HCT116 (cell line): ENCODE measurements around the gene SLC4A4. TPM values are rescaled to one million over a fixed set of nuclear protein-coding genes. Genes with fewer than 3 reads are reported as not detected.

Experiments
- ATAC-seq: fragments of 200-7000 bp; cut with Tn5 transposase; 2 replicates; pipeline ENCODE4 v1.9.1; 2020; ENCODE audit warnings: mild to moderate bottlenecking, moderate library complexity
- BruUV-seq: library from RNA; stranded (reverse); fragments of 400-500 nt; replicated peaks from 2 replicates; lab custom pipeline; 2021; lab: Mats Ljungman, UMichigan
- CTCF ChIA-PET: fragments of 300-600 bp; sonication (Branson Sonifier 250); formaldehyde crosslinking; loops from one replicate; lab custom pipeline; 2021; ENCODE audit warnings: antibody characterized with exemption; lab: Charles Lee
- POLR2A ChIA-PET: fragments of 300-600, 350-600 bp; sonication (Branson Sonifier 250); formaldehyde crosslinking; loops from one replicate; lab custom pipeline; 2021; ENCODE audit warnings: antibody characterized with exemption; lab: Charles Lee
- RAD21 ChIA-PET, 2 experiments: fragments of 300-600 bp; sonication (Branson Sonifier 250); formaldehyde crosslinking; loops; one replicate each; lab custom pipeline; 2023; ENCODE audit warnings: low total read pairs in 2 of 2; ENCODE audit not compliant: uncharacterized antibody in 2 of 2, unreplicated experiment in 2 of 2, low non-redundant PET in 1 of 2; lab: Charles Lee
- DNase-seq: peaks from one replicate; pipeline ENCODE4 v3.0.0-alpha.2; 2010; ENCODE audit warnings: low read depth, low spot score
- H2AFZ ChIP-seq: fragments of 200-600 bp; shearing (Covaris generic), sonication (generic); 2 replicates; pipeline ENCODE4 v1.6.1; 2017; ENCODE audit warnings: low read depth, mixed run types, mixed read lengths, antibody characterized with exemption, low read length; ENCODE audit not compliant: poor library complexity, severe bottlenecking
- H3K27ac ChIP-seq: 2 replicates; pipeline ENCODE4 v1.5.1; 2012; ENCODE audit warnings: low read depth, low read length
- H3K27me3 ChIP-seq: fragments of 200-600 bp; sonication (generic); 2 replicates; pipeline ENCODE4 v1.6.1; 2016; ENCODE audit warnings: mixed run types, low read length, mixed read lengths; ENCODE audit not compliant: insufficient read depth
- H3K36me3 ChIP-seq, 2 experiments: fragments of 200-500 bp in 1 of 2; fragments of 200-600 bp in 1 of 2; sonication (Bioruptor generic) in 1 of 2; sonication (generic) in 1 of 2; 2 replicates each; pipeline versions ENCODE4 v1.5.1 to v1.6.1; 2014 to 2016; ENCODE audit warnings: low read length in 2 of 2, inconsistent platforms in 1 of 2, mixed read lengths in 1 of 2, mixed run types in 1 of 2; ENCODE audit not compliant: insufficient read depth in 2 of 2, control insufficient read depth in 1 of 2
- H3K4me1 ChIP-seq, 2 experiments: fragments of 200-600 bp in 1 of 2; sonication (generic) in 1 of 2; 2 replicates each; pipeline versions ENCODE4 v1.5.1 to v1.6.1; 2012 to 2017; ENCODE audit warnings: low read length in 2 of 2, inconsistent platforms in 1 of 2, mild to moderate bottlenecking in 1 of 2, mixed read lengths in 1 of 2, mixed run types in 1 of 2, moderate library complexity in 1 of 2; ENCODE audit not compliant: insufficient read depth in 2 of 2, control insufficient read depth in 1 of 2
- H3K4me2 ChIP-seq: fragments of 200-600 bp; sonication (generic); 2 replicates; pipeline ENCODE4 v1.6.1; 2017; ENCODE audit warnings: mixed run types, low read length, mixed read lengths
- H3K4me3 ChIP-seq, 2 experiments: fragments of 200-600 bp in 1 of 2; sonication (generic) in 1 of 2; replicated peaks in 1 of 2; 2 replicates each; pipeline ENCODE4 v1.5.1; 2011 to 2016; ENCODE audit warnings: low read length in 2 of 2, control low read depth in 1 of 2, low read depth in 1 of 2, mild to moderate bottlenecking in 1 of 2, mixed read lengths in 1 of 2, mixed run types in 1 of 2
- H3K79me2 ChIP-seq: fragments of 200-600 bp; sonication (generic); 2 replicates; pipeline ENCODE4 v1.6.1; 2017; ENCODE audit warnings: mild to moderate bottlenecking, mixed run types, low read length, moderate library complexity, mixed read lengths; ENCODE audit not compliant: insufficient read depth
- H3K9ac ChIP-seq: fragments of 200-600 bp; sonication (generic); 2 replicates; pipeline ENCODE4 v1.6.1; 2016; ENCODE audit warnings: low read length, mixed read lengths
- H3K9me2 ChIP-seq: fragments of 200-600 bp; sonication (generic), shearing (Covaris generic); 2 replicates; pipeline ENCODE4 v1.6.1; 2017; ENCODE audit warnings: mixed run types, mild to moderate bottlenecking, moderate library complexity; ENCODE audit not compliant: insufficient read depth
- H3K9me3 ChIP-seq, 2 experiments: fragments of 200-500 bp in 1 of 2; fragments of 200-600 bp in 1 of 2; sonication (Bioruptor generic) in 1 of 2; sonication (generic) in 1 of 2; 2 replicates each; pipeline ENCODE4 v1.6.1; 2014 to 2017; ENCODE audit warnings: low read length in 2 of 2, mixed read lengths in 2 of 2, inconsistent platforms in 1 of 2, low read depth in 1 of 2, mild to moderate bottlenecking in 1 of 2, mixed run types in 1 of 2, moderate library complexity in 1 of 2; ENCODE audit not compliant: control insufficient read depth in 1 of 2, insufficient read depth in 1 of 2
- H4K20me1 ChIP-seq: fragments of 200-600 bp; sonication (generic), shearing (Covaris generic); 2 replicates; pipeline ENCODE4 v1.6.1; 2017; ENCODE audit warnings: mixed run types, mild to moderate bottlenecking, moderate library complexity; ENCODE audit not compliant: insufficient read depth
- CBX3 ChIP-seq: IDR thresholded peaks from 2 replicates; pipeline ENCODE4 v1.6.1; 2012; ENCODE audit warnings: low read depth
- CEBPB ChIP-seq: IDR thresholded peaks from 2 replicates; pipeline ENCODE4 v1.6.1; 2012; ENCODE audit warnings: low read depth
- EGR1 ChIP-seq: IDR thresholded peaks from 2 replicates; pipeline ENCODE4 v1.6.1; 2012; ENCODE audit warnings: low read depth
- ELF1 ChIP-seq: IDR thresholded peaks from 2 replicates; pipeline ENCODE4 v1.6.1; 2012; ENCODE audit warnings: low read depth, borderline replicate concordance
- EZH2phosphoT487 ChIP-seq: fragments of 200-600 bp; IDR thresholded peaks from 2 replicates; pipeline ENCODE4 v1.6.1; 2018; ENCODE audit warnings: antibody characterized with exemption, borderline replicate concordance
- FOSL1 ChIP-seq: IDR thresholded peaks from 2 replicates; pipeline ENCODE4 v1.6.1; 2012; ENCODE audit warnings: low read depth
- JUND ChIP-seq: IDR thresholded peaks from 2 replicates; pipeline ENCODE4 v1.6.1; 2012
- POLR2A ChIP-seq: IDR thresholded peaks from 2 replicates; pipeline ENCODE4 v1.7.0; 2011; ENCODE audit warnings: borderline replicate concordance; ENCODE audit not compliant: insufficient read depth, insufficient read length; ENCODE audit errors: extremely low read depth
- RAD21 ChIP-seq: IDR thresholded peaks from 2 replicates; pipeline ENCODE4 v1.6.1; 2012; ENCODE audit warnings: low read depth, mild to moderate bottlenecking
- SIN3A ChIP-seq: IDR thresholded peaks from 2 replicates; pipeline ENCODE4 v1.6.1; 2012; ENCODE audit warnings: low read depth
- SP1 ChIP-seq: IDR thresholded peaks from 2 replicates; pipeline ENCODE4 v1.6.1; 2012; ENCODE audit warnings: low read depth
- SRF ChIP-seq: IDR thresholded peaks from 2 replicates; pipeline ENCODE4 v1.6.1; 2012; ENCODE audit warnings: low read depth
- ZFX ChIP-seq: fragments of 450-650 bp; IDR thresholded peaks from 2 replicates; pipeline ENCODE4 v1.6.1; 2017
- intact Hi-C: fragments of 100-400 bp; cut with micrococcal nuclease; formaldehyde crosslinking; loops from 2 replicates; pipeline ENCODE4 v1.10.0; 2022
- total RNA-seq: library from RNA; stranded (reverse); gene quantifications from one replicate; pipeline ENCODE4 v1.2.1, GENCODE V29; 2021; ENCODE audit not compliant: unreplicated experiment
- TF ChIP-seq, protein P1 (sequence below), 3 experiments: fragments of 200-600 bp in 1 of 3; sonication (generic) in 1 of 3; IDR thresholded peaks in 2 of 3; conservative IDR thresholded peaks in 1 of 3; 2 replicates each; pipeline ENCODE4 v1.5.1; 2012 to 2017; ENCODE audit warnings: low read depth in 2 of 3, low read length in 2 of 3, antibody characterized with exemption in 1 of 3, borderline replicate concordance in 1 of 3, control low read depth in 1 of 3, mild to moderate bottlenecking in 1 of 3, mixed read lengths in 1 of 3, mixed run types in 1 of 3, moderate library complexity in 1 of 3; ENCODE audit not compliant: insufficient read depth in 1 of 3
- TF ChIP-seq, protein P2 (sequence below): IDR thresholded peaks from 2 replicates; pipeline ENCODE4 v1.6.1; 2011; ENCODE audit warnings: mild to moderate bottlenecking, low read length, moderate library complexity; ENCODE audit not compliant: insufficient replicate concordance; ENCODE audit errors: extremely low read depth

Gene SLC4A4
- total RNA-seq, 1 experiment from 2014 or later: 0.30 TPM

DNA sequence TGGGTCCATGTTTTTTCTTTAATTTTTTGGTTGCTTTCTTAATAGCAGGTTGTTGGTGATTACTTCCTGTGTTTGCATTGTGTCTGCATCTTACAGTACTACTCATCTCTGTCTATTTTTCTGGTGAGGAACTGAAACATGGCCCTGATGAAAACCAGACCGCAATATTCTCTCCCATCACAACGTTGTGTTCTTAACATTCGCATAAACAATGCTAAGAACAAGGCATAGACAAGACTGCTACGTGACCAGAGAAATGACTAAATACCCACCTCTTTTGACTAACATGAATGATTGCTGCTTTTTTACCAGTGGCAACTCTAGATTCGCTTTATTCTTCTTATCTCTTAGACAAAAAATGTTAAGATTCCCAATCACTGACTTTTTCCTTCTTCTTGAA is 266.0 kb downstream of the SLC4A4 start:
- ATAC-seq: no peak
- intact Hi-C loops: no loop called here
- Histone ChIP-seq H3K9ac (no peak overlapping the region), H3K79me2 (no peaks in the 10 kb centered on the region), H3K4me1 (no peaks in the 10 kb centered on the region), H3K9me2 (no peaks in the 10 kb centered on the region), H3K27ac (no peak overlapping the region), H3K4me2 (no peak overlapping the region), H3K4me3 (no peak overlapping the region), H4K20me1 (no peaks in the 10 kb centered on the region), H3K9me3 (no peaks in the 10 kb centered on the region), H2AFZ (no peak overlapping the region), H3K36me3 (no peaks in the 10 kb centered on the region), H3K27me3 (no peaks in the 10 kb centered on the region)
- ChIA-PET POLR2A (no interaction called here), RAD21 (no interaction called here), CTCF (no interaction called here)
- no peak for TF ChIP-seq SIN3A
- BruUV-seq: no TSS peak
- no peak for DNase-seq

DNA sequence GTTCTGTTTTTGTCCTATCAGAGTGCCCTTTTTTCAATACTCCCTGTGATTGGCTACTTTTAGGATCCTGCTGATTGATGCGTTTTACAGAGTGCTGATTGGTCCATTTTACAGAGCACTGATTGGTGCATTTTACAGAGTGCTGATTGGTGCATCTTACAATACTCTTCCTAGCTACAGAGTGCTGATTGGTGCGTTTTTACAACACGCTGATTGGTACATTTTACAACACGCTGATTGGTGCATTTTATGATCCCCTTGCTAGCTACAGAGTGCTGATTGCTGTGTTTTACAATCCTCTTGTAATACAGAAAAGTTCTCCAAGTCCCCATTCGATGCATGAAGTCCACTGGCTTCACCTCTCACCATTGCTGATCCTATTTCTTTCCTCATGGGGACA is 268.3 kb downstream of the SLC4A4 start:
- TF ChIP-seq EZH2phosphoT487 (no peak), CEBPB (no peak), ELF1 (no peak), EGR1 (no peak), POLR2A (no peak), SRF (no peak), FOSL1 (no peak), ZFX (no peak), RAD21 (no peak), CBX3 (no peak), JUND (no peak), SP1 (no peak)
- TF ChIP-seq, protein P1, sequence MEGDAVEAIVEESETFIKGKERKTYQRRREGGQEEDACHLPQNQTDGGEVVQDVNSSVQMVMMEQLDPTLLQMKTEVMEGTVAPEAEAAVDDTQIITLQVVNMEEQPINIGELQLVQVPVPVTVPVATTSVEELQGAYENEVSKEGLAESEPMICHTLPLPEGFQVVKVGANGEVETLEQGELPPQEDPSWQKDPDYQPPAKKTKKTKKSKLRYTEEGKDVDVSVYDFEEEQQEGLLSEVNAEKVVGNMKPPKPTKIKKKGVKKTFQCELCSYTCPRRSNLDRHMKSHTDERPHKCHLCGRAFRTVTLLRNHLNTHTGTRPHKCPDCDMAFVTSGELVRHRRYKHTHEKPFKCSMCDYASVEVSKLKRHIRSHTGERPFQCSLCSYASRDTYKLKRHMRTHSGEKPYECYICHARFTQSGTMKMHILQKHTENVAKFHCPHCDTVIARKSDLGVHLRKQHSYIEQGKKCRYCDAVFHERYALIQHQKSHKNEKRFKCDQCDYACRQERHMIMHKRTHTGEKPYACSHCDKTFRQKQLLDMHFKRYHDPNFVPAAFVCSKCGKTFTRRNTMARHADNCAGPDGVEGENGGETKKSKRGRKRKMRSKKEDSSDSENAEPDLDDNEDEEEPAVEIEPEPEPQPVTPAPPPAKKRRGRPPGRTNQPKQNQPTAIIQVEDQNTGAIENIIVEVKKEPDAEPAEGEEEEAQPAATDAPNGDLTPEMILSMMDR (IDR thresholded peaks at IDR 0.05 in 2 of 3, conservative IDR thresholded peaks at IDR 0.05 in 1 of 3; ENCODE audit: borderline replicate concordance in 1 of 3, insufficient read depth in 1 of 3, low read depth in 2 of 3, low read length in 2 of 3): no peak
- TF ChIP-seq, protein P2, sequence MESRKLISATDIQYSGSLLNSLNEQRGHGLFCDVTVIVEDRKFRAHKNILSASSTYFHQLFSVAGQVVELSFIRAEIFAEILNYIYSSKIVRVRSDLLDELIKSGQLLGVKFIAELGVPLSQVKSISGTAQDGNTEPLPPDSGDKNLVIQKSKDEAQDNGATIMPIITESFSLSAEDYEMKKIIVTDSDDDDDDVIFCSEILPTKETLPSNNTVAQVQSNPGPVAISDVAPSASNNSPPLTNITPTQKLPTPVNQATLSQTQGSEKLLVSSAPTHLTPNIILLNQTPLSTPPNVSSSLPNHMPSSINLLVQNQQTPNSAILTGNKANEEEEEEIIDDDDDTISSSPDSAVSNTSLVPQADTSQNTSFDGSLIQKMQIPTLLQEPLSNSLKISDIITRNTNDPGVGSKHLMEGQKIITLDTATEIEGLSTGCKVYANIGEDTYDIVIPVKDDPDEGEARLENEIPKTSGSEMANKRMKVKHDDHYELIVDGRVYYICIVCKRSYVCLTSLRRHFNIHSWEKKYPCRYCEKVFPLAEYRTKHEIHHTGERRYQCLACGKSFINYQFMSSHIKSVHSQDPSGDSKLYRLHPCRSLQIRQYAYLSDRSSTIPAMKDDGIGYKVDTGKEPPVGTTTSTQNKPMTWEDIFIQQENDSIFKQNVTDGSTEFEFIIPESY: no peak
- TF ChIP-seq, all 23 proteins: peak for 0
- ChIA-PET RAD21 (no interaction called here), POLR2A (no interaction called here), CTCF (no interaction called here)
- Histone ChIP-seq H2AFZ (no peak overlapping the region), H3K79me2 (no peaks in the 10 kb centered on the region), H3K4me1 (no peaks in the 10 kb centered on the region), H3K4me2 (no peak overlapping the region), H3K4me3 (no peak overlapping the region), H3K27me3 (no peaks in the 10 kb centered on the region), H3K36me3 (no peaks in the 10 kb centered on the region), H3K27ac (no peak overlapping the region), H4K20me1 (no peaks in the 10 kb centered on the region), H3K9me2 (no peaks in the 10 kb centered on the region), H3K9ac (no peak overlapping the region), H3K9me3 (no peaks in the 10 kb centered on the region)
- BruUV-seq: no TSS peak
- intact Hi-C loops: no loop called here
- ATAC-seq (no peak), DNase-seq (no peak)
